Right lobe of liver (tissue), 6 donors: ENCODE data around the gene GSS. TPM values are rescaled to one million over a fixed set of nuclear protein-coding genes. Genes with fewer than 3 reads are reported as not detected.

ENCODE experiments used
- ATAC-seq, 4 donors: fragments of 200-7000 bp; cut with Tn5 transposase; one replicate each; pipeline ENCODE4 v1.9.1; 2020; ENCODE audit warnings: mild to moderate bottlenecking in 4 of 4, moderate library complexity in 4 of 4
- DNase-seq, 3 donors: peaks; one replicate each; pipeline ENCODE4 v3.0.0-alpha.2; 2020
- H3K27ac ChIP-seq, 3 donors: fragments of 200-600 bp; one replicate each; pipeline ENCODE4 v1.8.0; 2022
- H3K27me3 ChIP-seq, 2 donors: fragments of 200-600 bp; one replicate each; pipeline ENCODE4 v1.8.0; 2022
- H3K36me3 ChIP-seq, 4 donors: fragments of 200-600 bp; sonication (generic) in 1 of 4; one replicate each; pipeline versions ENCODE4 v1.5.1 to v1.8.0; 2017 to 2022; ENCODE audit warnings: control low read depth in 1 of 4
- H3K4me1 ChIP-seq, 4 donors: fragments of 200-600 bp; sonication (generic) in 1 of 4; one replicate each; pipeline versions ENCODE4 v1.5.1 to v1.8.0; 2017 to 2022; ENCODE audit warnings: control low read depth in 1 of 4
- H3K4me3 ChIP-seq, 3 donors: fragments of 200-600 bp; one replicate each; pipeline ENCODE4 v1.8.0; 2022
- H3K9me3 ChIP-seq, 4 donors: fragments of 200-600 bp; sonication (generic) in 1 of 4; one replicate each; pipeline versions ENCODE4 v1.5.1 to v1.8.0; 2017 to 2022; ENCODE audit warnings: control low read depth in 1 of 4
- POLR2A ChIP-seq: fragments of 450-650 bp; IDR thresholded peaks from one replicate; pipeline ENCODE4 v1.6.1; 2017; ENCODE audit warnings: antibody characterized with exemption, mild to moderate bottlenecking
- WGBS: methylation state at CpG from one replicate; pipeline ENCODE4 v1.1.6; 2018; ENCODE audit warnings: low coverage, low lambda C conversion rate; ENCODE audit not compliant: insufficient coverage; ENCODE audit errors: missing lambda C conversion rate; 5-methylcytosine and 5-hydroxymethylcytosine counted together
- intact Hi-C, 2 donors: fragments of 100-400 bp; cut with DNase I; formaldehyde crosslinking; loops; one replicate each; pipeline versions ENCODE4 v1.11.2 to v1.14.1; 2022
- total RNA-seq, 6 experiments: library from RNA; depleted of rRNA in 2 of 6; stranded (reverse); fragments of >200 nt in 2 of 6; fragmentation: NEBNext Ultra II Directional in 3 of 6; extraction: Animal tissue kit (Norgen Biotek cat#: 25700) in 3 of 6; gene quantifications; one replicate each; pipeline versions ENCODE4 v1.1.0 to v1.2.4, GENCODE V29; 2016 to 2023
- TF ChIP-seq, protein P1 (sequence below), 4 donors: fragments of 200-600 bp in 3 of 4; fragments of 450-650 bp in 1 of 4; IDR thresholded peaks; one replicate each; pipeline versions ENCODE4 v1.5.1 to v1.8.0; 2016 to 2022; ENCODE audit warnings: antibody characterized with exemption in 4 of 4, mild to moderate bottlenecking in 2 of 4
- donor health status: DM: no; HTN: yes; CAD: no.
- donor health status: DM: no; HTN: no; CAD: no.
- donor health status: DM: no; HTN: no; CAD: no.
- donor health status: DM: no; HTN: yes; CAD: no.
- donor health status: DM: no; HTN: yes; CAD: no.

GSS gene
- total RNA-seq, 6 experiments from 2014 or later = 25.9 to 63.6 (median 31.7) TPM

GRCh38 chr20:34952671-34953070 is 2.9 kb downstream of the GSS start:
- TF ChIP-seq POLR2A = no peak
- TF ChIP-seq, protein P1, sequence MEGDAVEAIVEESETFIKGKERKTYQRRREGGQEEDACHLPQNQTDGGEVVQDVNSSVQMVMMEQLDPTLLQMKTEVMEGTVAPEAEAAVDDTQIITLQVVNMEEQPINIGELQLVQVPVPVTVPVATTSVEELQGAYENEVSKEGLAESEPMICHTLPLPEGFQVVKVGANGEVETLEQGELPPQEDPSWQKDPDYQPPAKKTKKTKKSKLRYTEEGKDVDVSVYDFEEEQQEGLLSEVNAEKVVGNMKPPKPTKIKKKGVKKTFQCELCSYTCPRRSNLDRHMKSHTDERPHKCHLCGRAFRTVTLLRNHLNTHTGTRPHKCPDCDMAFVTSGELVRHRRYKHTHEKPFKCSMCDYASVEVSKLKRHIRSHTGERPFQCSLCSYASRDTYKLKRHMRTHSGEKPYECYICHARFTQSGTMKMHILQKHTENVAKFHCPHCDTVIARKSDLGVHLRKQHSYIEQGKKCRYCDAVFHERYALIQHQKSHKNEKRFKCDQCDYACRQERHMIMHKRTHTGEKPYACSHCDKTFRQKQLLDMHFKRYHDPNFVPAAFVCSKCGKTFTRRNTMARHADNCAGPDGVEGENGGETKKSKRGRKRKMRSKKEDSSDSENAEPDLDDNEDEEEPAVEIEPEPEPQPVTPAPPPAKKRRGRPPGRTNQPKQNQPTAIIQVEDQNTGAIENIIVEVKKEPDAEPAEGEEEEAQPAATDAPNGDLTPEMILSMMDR (IDR thresholded peaks at IDR 0.05) = no peak
- H3K27me3 ChIP-seq = no peaks in the 10 kb centered on the region
- WGBS = 88% methylated on average over 5 of the region's 5 CpGs
- H3K4me1 ChIP-seq = peaks cover 0 to 23% (median 4%) of the 10 kb centered on the region in 4 donors
- H3K27ac ChIP-seq = no peak overlapping the region
- H3K36me3 ChIP-seq = no peaks in the 10 kb centered on the region
- ATAC-seq (no peak), DNase-seq (no peak)
- no peak overlapping the region for H3K4me3 ChIP-seq
- intact Hi-C loops = no loop called here
- H3K9me3 ChIP-seq = no peaks in the 10 kb centered on the region

- no peaks in the 10 kb centered on the region for H3K27me3 ChIP-seq
- peaks cover 0 to 23% (median 4%) of the 10 kb centered on the region in 4 donors for H3K4me1 ChIP-seq
- no peak overlapping the region for H3K4me3 ChIP-seq
- TF ChIP-seq POLR2A = no peak
- TF ChIP-seq, protein P1 (IDR thresholded peaks at IDR 0.05) = no peak
- H3K27ac ChIP-seq = no peak overlapping the region
- no peaks in the 10 kb centered on the region for H3K9me3 ChIP-seq
- intact Hi-C loops = no loop called here
- 57% methylated on average over 5 of the region's 8 CpGs for WGBS
- ATAC-seq = peak in 1 of 4 donors; percentile 2
- H3K36me3 ChIP-seq = no peaks in the 10 kb centered on the region
- peak in 2 of 3 donors; percentile 64 to 71 for DNase-seq
Measured at GRCh38 chr20:34951652-34952051, 4.0 kb downstream of the GSS start.

DNA sequence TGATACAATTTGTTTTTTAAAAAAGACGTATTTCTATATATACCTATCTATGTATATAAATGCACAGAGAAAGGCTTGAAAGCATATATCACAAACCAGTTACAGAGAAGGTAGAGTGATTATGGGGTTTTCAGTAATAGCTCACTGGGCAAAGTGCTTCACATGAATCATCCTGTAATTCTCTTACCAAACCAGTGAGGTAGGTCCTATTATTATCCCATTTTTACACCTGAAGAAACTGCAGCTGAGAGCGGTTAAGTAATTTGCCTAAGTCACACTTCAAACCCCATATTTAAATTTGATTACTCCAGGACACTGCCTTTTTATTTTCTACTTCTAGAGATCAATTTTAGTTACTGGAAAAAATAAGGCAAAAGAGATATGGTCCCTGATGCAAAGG is 4.4 kb downstream of the GSS start:
- H3K4me1 ChIP-seq = peaks cover 0 to 23% (median 4%) of the 10 kb centered on the region in 4 donors
- no peak for ATAC-seq
- TF ChIP-seq POLR2A = no peak
- TF ChIP-seq, protein P1 (IDR thresholded peaks at IDR 0.05) = no peak
- no peak overlapping the region for H3K27ac ChIP-seq
- no peak for DNase-seq
- H3K4me3 ChIP-seq = no peak overlapping the region
- WGBS = 91% methylated on average over 2 of the region's 2 CpGs
- H3K36me3 ChIP-seq = peaks cover 0 to 3% (median 0%) of the 10 kb centered on the region in 4 donors
- intact Hi-C loops = no loop called here
- H3K9me3 ChIP-seq = no peaks in the 10 kb centered on the region
- no peaks in the 10 kb centered on the region for H3K27me3 ChIP-seq

GRCh38 chr20:34949120-34949519 is 6.5 kb downstream of the GSS start:
- H3K36me3 ChIP-seq = peaks cover 0 to 13% (median 0%) of the 10 kb centered on the region in 4 donors
- H3K4me1 ChIP-seq = peaks cover 0 to 14% (median 2%) of the 10 kb centered on the region in 4 donors
- intact Hi-C loops = no loop called here
- peak overlapping the region in 1 of 3 donors; percentile 15 for H3K27ac ChIP-seq
- no peaks in the 10 kb centered on the region for H3K27me3 ChIP-seq
- 38% methylated on average over 6 of the region's 6 CpGs for WGBS
- TF ChIP-seq POLR2A = no peak
- TF ChIP-seq, protein P1 (IDR thresholded peaks at IDR 0.05) = no peak
- DNase-seq = no peak
- H3K4me3 ChIP-seq = no peak overlapping the region
- peak; percentile 74 to 95 (median 86) for ATAC-seq
- H3K9me3 ChIP-seq = no peaks in the 10 kb centered on the region

DNA sequence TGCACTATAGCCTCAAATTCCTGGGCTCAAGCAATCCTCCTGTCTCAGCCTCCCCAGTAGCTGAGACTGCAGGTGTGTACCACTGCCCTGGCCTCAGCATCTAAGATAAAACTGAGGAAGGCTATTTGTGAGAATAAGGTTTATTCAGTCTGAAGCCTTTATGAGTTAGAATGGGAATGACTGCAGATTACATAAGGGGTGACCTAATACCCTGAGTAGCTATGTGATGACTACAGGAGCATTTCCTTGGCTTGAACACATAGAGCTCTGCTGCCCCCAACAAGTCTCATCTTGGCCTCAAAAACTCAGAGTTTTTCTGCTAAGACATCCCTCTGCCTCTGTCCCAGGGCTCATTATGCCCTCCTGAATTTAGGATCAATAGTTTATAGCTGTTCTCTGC is 7.6 kb downstream of the GSS start:
- peak in 1 of 4 donors; percentile 41 for ATAC-seq
- peaks cover 0 to 13% (median 0%) of the 10 kb centered on the region in 4 donors for H3K36me3 ChIP-seq

More for the DNA sequence above, 7.6 kb downstream of the GSS start:
- Histone ChIP-seq H3K27me3 (no peaks in the 10 kb centered on the region), H3K4me3 (no peak overlapping the region), H3K9me3 (no peaks in the 10 kb centered on the region), H3K4me1 (peaks cover 0 to 14% (median 2%) of the 10 kb centered on the region in 4 donors), H3K27ac (no peak overlapping the region)
- TF ChIP-seq POLR2A = no peak
- TF ChIP-seq, protein P1 (IDR thresholded peaks at IDR 0.05) = no peak
- DNase-seq = no peak
- intact Hi-C loops = no loop called here
